Astrocyte of the spinal cord (primary cell): Measurements from ENCODE around the gene RAB6D.
"Not testable (repeated sequence)": the region's sequence is repeated elsewhere in the genome, so short reads cannot be mapped to it uniquely, and the experiment has no call there.

Experiments
- DNase-seq: peaks from one replicate; pipeline ENCODE4 v3.0.0; 2011; ENCODE audit warnings: low read depth, low spot score
- H3K4me3 ChIP-seq: 2 replicates; pipeline ENCODE4 v1.5.1; 2011; ENCODE audit warnings: low read depth, mild to moderate bottlenecking, low read length, moderate library complexity
- CTCF ChIP-seq: IDR thresholded peaks from 2 replicates; pipeline ENCODE4 v1.5.1; 2012; ENCODE audit warnings: low read depth, mild to moderate bottlenecking, low read length, inconsistent platforms
- in situ Hi-C: cut with HindIII; loops from 2 replicates; pipeline ENCODE4 v1.10.0; 2017; ENCODE audit warnings: low sequenced_read_pairs

The RAB6D gene

GRCh38 chr2:131335319-131335718 is 28.6 kb downstream of the RAB6D start:
- in situ Hi-C loops, H3K4me3 ChIP-seq: not testable (repeated sequence)
- peak; percentile 22 for TF ChIP-seq CTCF
- DNase-seq = peak; percentile 16

DNA sequence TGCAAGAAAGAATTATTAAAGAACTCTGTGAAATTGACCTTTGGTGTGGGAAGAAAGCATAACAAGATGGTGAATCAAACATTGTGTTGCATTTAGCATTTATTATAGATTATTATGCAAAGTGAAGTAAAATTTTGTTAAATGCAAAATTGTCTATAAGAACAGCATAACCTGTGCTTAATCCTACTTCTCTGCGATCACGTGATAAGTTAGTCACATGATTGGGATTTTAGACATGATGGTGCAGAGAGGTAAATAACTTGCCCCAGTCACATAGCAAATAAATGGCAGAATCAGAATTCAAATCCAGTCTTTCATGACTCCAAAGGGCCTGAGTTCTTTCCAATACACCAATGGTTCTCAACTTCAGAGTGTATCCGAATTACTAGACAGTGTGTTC is 31.3 kb downstream of the RAB6D start:
- H3K4me3 ChIP-seq, DNase-seq, in situ Hi-C loops: not testable (repeated sequence)

DNA sequence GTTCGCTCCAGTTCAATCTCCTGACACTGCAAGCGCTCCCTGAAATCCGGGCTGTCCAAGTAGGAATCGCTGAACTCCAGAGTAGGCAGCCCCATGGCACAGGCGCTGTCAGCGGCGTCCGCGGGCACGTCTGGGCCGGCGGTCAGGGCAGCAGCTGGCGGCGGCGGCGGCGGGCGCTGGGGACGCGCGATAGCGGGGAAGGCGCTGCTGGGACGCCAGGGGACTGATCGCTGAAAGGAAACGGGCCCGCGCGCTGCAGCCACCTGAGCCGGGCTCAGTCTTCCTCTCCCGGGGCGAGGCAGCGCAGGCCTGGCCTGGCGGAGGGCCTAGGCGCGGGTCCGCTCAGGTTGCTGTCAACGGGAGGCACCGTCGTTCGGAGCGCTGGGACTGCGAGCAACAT is 33.0 kb downstream of the RAB6D start:
- DNase-seq, H3K4me3 ChIP-seq, in situ Hi-C loops: not testable (repeated sequence)

GRCh38 chr2:131322209-131322608 is 41.8 kb downstream of the RAB6D start:
- no peak for TF ChIP-seq CTCF
- in situ Hi-C loops = no loop called here
- no peak for DNase-seq
- H3K4me3 ChIP-seq = no peak overlapping the region

DNA sequence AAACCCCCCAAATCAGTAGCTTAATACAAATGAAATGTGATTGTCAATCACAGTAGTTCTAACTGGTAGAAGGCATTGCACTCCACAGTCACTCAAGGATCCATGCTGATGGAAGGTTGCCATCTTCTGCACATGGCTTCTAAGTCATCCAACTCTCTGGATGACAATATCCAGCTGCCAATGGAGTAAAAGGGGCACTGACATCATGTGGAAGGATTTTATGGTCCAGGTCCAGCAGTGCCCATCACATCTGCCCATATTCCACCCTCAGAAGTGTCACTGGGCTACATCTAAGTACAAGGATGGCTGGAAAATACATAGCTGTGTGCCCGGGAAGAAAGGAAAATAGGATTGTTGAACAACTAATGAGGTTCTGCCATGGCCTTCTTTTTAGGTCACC is 42.6 kb downstream of the RAB6D start:
- in situ Hi-C loops, H3K4me3 ChIP-seq, DNase-seq: not testable (repeated sequence)

GRCh38 chr2:131311001-131311400 is 53.0 kb downstream of the RAB6D start:
- H3K4me3 ChIP-seq, DNase-seq, in situ Hi-C loops: not testable (repeated sequence)
